Measurements from ENCODE around the gene FZD10.

Gene FZD10

GRCh38 chr12:130144256-130144655, 18.0 kb upstream of the FZD10 start:
- no peak for TF ChIP-seq CTCF (conservative IDR thresholded peaks at IDR 0.05; ENCODE audit: control insufficient read depth, insufficient read depth, low read depth, low read length)
- no peak for DNase-seq (ENCODE audit: low read depth)
- no peak overlapping the region for H3K4me3 ChIP-seq (ENCODE audit: control insufficient read depth, low read depth, low read length)

GRCh38 chr12:130145731-130146130, 16.5 kb upstream of the FZD10 start:
- H3K4me3 ChIP-seq (ENCODE audit: control insufficient read depth, low read depth, low read length), result no peak overlapping the region
- DNase-seq (ENCODE audit: low read depth), result no peak
- no peak for TF ChIP-seq CTCF (conservative IDR thresholded peaks at IDR 0.05; ENCODE audit: control insufficient read depth, insufficient read depth, low read depth, low read length)

GRCh38 chr12:130146176-130146931, 15.9 kb upstream of the FZD10 start:
- DNase-seq (ENCODE audit: low read depth), result no peak
- no peak overlapping the region for H3K4me3 ChIP-seq (ENCODE audit: control insufficient read depth, low read depth, low read length)
- no peak for TF ChIP-seq CTCF (conservative IDR thresholded peaks at IDR 0.05; ENCODE audit: control insufficient read depth, insufficient read depth, low read depth, low read length)

GRCh38 chr12:130147875-130148596, 14.2 kb upstream of the FZD10 start:
- no peak for DNase-seq (ENCODE audit: low read depth)
- no peak for TF ChIP-seq CTCF (conservative IDR thresholded peaks at IDR 0.05; ENCODE audit: control insufficient read depth, insufficient read depth, low read depth, low read length)
- no peak overlapping the region for H3K4me3 ChIP-seq (ENCODE audit: control insufficient read depth, low read depth, low read length)

GRCh38 chr12:130151846-130152245, 10.4 kb upstream of the FZD10 start:
- TF ChIP-seq CTCF (conservative IDR thresholded peaks at IDR 0.05; ENCODE audit: control insufficient read depth, insufficient read depth, low read depth, low read length), result no peak
- H3K4me3 ChIP-seq (ENCODE audit: control insufficient read depth, low read depth, low read length), result no peak overlapping the region
- DNase-seq (ENCODE audit: low read depth), result no peak

GRCh38 chr12:130152386-130152785, 9.9 kb upstream of the FZD10 start:
- no peak overlapping the region for H3K4me3 ChIP-seq (ENCODE audit: control insufficient read depth, low read depth, low read length)
- TF ChIP-seq CTCF (conservative IDR thresholded peaks at IDR 0.05; ENCODE audit: control insufficient read depth, insufficient read depth, low read depth, low read length), result no peak
- no peak for DNase-seq (ENCODE audit: low read depth)

Data from fibroblast of mammary gland (primary cell).